Coronary artery (tissue), 2 donors: ENCODE data around the gene TMPRSS6.

Experiments used
- DNase-seq: peaks from one replicate; pipeline ENCODE4 v3.0.0-alpha.2; 2017; ENCODE audit warnings: low spot score
- H3K27ac ChIP-seq, 2 donors: fragments of 200-600 bp; sonication (generic); one replicate each; pipeline ENCODE4 v1.5.1; 2016 to 2019
- H3K4me3 ChIP-seq: fragments of 200-600 bp; sonication (generic); 2 replicates; pipeline ENCODE4 v1.5.1; 2016; ENCODE audit warnings: mild to moderate bottlenecking, moderate library complexity
- TF ChIP-seq, protein P1 (sequence below): fragments of 200-600 bp; sonication (generic); IDR thresholded peaks from one replicate; pipeline ENCODE4 v1.5.1; 2019; ENCODE audit warnings: antibody characterized with exemption

The TMPRSS6 gene

DNA sequence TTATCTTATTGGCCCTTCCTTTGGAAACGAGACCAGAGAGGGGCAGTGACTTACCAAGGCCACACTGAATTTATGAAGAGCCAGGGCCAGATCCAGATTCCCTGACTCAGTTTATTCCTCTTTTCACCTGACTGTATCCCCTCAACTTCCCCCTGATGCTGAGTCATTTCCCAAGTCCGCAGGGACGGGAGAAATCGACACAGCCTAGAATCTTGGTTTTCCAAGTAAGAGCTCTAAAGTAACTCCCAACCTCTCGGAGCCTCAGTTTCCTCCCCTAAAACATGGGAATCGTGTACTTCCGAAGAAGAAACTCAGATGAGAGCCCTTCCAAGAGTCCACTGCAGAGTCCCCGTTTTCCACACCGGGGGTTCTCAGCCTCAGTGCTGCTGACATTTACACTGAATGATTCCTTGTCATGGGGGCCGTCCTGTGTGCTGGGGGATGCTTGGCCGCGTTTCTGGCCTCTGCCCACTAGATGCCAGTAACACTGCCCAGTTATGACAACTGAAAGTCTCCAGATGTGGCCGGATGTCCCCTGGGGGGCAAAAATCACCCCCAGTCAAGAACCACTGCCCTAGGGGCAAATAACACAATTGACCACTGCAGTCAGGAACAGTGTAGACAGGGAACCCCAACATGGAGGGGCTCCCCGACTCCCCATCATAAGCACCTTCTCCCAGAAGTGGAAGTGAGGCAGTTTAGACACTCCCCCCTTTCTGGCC is 78.8 kb downstream of the TMPRSS6 start:
- TF ChIP-seq, protein P1, sequence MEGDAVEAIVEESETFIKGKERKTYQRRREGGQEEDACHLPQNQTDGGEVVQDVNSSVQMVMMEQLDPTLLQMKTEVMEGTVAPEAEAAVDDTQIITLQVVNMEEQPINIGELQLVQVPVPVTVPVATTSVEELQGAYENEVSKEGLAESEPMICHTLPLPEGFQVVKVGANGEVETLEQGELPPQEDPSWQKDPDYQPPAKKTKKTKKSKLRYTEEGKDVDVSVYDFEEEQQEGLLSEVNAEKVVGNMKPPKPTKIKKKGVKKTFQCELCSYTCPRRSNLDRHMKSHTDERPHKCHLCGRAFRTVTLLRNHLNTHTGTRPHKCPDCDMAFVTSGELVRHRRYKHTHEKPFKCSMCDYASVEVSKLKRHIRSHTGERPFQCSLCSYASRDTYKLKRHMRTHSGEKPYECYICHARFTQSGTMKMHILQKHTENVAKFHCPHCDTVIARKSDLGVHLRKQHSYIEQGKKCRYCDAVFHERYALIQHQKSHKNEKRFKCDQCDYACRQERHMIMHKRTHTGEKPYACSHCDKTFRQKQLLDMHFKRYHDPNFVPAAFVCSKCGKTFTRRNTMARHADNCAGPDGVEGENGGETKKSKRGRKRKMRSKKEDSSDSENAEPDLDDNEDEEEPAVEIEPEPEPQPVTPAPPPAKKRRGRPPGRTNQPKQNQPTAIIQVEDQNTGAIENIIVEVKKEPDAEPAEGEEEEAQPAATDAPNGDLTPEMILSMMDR = no peak
- DNase-seq = no peak
- Histone ChIP-seq H3K27ac (no peak overlapping the region), H3K4me3 (no peak overlapping the region)

DNA sequence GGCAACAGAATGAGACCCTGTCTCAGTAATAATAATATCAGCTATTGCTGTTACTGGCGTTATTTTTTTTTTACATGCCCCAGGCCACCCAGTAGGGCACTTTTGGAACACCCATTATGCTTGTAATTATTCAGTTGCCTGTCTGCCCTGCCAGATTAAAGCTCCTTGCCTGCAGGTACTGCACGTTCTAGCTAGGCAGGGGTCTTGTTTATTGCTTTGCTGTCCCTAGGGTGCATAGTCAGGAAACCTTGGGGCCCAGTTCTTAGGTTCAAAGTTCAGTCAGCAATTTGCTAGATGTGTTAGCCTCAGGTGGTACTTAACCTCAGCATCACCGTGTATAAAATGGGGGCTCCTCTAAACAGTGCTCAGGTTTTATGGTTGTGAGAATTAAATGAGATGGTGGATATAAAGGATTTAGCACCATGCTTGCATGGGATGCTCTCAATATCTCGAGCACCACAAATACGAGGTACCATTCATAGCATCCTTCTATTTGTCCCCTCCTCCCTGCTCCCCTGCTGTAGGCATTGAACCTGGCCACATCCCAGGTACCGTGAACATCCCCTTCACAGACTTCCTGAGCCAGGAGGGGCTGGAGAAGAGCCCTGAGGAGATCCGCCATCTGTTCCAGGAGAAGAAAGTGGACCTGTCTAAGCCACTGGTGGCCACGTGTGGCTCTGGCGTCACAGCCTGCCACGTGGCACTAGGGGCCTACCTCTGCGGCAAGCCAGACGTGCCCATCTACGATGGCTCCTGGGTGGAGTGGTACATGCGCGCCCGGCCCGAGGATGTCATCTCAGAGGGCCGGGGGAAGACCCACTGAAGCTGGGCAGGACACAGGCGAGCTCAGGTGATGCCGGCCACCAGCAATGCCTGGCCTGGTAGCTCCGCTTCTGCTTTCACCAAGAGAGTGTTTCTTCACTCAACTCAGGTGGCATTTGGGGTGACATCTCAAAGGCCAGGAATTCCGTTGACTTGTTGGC is 80.5 kb downstream of the TMPRSS6 start:
- H3K27ac ChIP-seq = no peak overlapping the region
- TF ChIP-seq, protein P1 = no peak
- DNase-seq = no peak
- no peak overlapping the region for H3K4me3 ChIP-seq

DNA sequence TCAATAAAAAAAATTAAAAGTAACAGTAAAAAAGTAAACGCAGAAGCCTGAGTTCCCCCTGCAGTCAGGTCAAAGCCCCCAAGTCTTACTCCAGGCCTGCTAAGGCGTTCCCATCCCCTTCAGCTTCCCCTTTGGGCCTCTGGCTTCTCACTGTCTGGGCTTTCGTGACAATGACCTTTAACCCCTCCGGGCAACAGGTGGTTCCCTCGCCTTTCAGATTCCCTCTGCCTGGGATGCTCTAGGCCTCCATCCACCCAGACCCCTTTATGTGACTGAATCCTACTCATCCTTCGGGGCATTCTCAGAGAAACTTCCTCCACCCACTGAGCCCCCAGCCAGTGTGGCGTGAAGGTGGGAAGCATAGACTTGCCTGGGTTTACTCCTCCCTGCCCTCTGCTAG is 82.0 kb downstream of the TMPRSS6 start:
- no peak for DNase-seq
- TF ChIP-seq, protein P1 = no peak
- no peak overlapping the region for H3K4me3 ChIP-seq
- H3K27ac ChIP-seq = no peak overlapping the region

DNA sequence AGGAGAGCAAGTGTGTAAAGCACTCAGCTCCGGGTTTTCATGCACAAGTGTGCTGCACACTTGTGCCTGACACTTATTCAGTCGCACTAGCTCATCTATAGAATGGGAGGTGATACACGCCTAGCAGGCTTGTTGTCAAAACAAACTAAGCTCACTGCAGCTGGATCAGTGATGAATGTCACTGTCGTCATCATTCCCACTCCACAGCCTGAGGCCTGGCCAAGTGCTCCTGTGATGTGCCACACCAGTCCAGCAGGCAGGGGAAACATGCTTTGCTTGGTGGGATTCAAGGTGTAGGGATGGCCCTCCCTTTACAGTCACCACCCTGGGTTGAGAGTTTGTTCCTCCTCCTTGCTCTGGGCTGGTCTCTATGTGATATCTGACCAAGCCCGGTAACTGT is 83.2 kb downstream of the TMPRSS6 start:
- Histone ChIP-seq H3K27ac (no peak overlapping the region), H3K4me3 (no peak overlapping the region)
- TF ChIP-seq, protein P1 = no peak
- no peak for DNase-seq

DNA sequence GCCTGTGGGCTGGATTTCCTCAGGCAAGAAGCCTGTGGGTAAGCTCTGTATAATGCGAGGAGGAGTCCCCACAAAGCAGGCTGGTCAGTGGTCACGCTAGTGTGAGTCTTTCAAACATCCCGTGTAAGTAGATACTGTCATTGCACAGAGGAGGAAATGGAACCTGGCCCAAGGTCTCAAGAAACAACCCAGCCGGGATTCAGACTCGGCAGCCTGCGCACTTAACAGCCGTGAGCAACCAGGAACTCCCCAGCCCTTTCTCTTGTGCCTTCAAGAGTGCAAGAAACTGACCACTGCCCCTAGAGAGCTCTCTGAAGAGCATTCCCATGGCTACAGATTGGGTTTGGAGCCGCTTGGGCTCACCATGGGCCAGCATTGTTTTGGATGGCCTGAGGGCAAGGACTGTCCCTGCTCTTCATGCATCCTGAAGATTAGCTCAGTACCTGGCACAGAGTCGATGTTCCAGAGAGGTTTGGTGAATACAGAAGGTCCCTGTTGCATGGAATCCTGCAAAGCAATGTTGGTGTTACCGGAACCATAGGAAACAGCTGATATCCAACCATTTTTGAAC is 83.9 kb downstream of the TMPRSS6 start:
- Histone ChIP-seq H3K27ac (no peak overlapping the region), H3K4me3 (no peak overlapping the region)
- TF ChIP-seq, protein P1 = no peak
- no peak for DNase-seq

- no peak for DNase-seq
- H3K4me3 ChIP-seq = no peak overlapping the region
- no peak overlapping the region for H3K27ac ChIP-seq
- TF ChIP-seq, protein P1 = no peak
Observed at GRCh38 chr22:37024339-37025157, 85.0 kb downstream of the TMPRSS6 start.
